ENCODE data around the gene NDUFA11.
"Not testable (repeated sequence)": the region's sequence is repeated elsewhere in the genome, so short reads cannot be mapped to it uniquely, and the experiment has no call there.

Gene NDUFA11

GRCh38 chr19:5851302-5851701, 52.3 kb downstream of the NDUFA11 start, which contains the start of gene FUT3:
TSS of gene FUT3 (minus strand) at chr19:5851449.
- DNase-seq = no peak

- peak; percentile 36 for DNase-seq
These were observed 52.8 kb downstream of the NDUFA11 start for GRCh38 chr19:5850743-5851293.

- DNase-seq = no peak
These were observed 53.4 kb downstream of the NDUFA11 start for GRCh38 chr19:5850189-5850588.

- DNase-seq = not testable (repeated sequence)
These were observed 55.0 kb downstream of the NDUFA11 start for GRCh38 chr19:5848621-5849020.

- DNase-seq = not testable (repeated sequence)
These were observed 55.7 kb downstream of the NDUFA11 start for GRCh38 chr19:5847846-5848245.
